GM12875 (cell line): ENCODE measurements around the gene SLCO2A1.

Experiments
- H3K4me3 ChIP-seq: one replicate; pipeline ENCODE4 v1.5.1; 2011; ENCODE audit warnings: low read depth, low read length, control low read depth
- TF ChIP-seq, protein P1 (sequence below): IDR thresholded peaks from 2 replicates; pipeline ENCODE4 v1.5.1; 2011; ENCODE audit warnings: low read depth, mild to moderate bottlenecking, control low read depth, inconsistent platforms, low read length, moderate library complexity, borderline replicate concordance; ENCODE audit not compliant: insufficient read depth

The SLCO2A1 gene

DNA sequence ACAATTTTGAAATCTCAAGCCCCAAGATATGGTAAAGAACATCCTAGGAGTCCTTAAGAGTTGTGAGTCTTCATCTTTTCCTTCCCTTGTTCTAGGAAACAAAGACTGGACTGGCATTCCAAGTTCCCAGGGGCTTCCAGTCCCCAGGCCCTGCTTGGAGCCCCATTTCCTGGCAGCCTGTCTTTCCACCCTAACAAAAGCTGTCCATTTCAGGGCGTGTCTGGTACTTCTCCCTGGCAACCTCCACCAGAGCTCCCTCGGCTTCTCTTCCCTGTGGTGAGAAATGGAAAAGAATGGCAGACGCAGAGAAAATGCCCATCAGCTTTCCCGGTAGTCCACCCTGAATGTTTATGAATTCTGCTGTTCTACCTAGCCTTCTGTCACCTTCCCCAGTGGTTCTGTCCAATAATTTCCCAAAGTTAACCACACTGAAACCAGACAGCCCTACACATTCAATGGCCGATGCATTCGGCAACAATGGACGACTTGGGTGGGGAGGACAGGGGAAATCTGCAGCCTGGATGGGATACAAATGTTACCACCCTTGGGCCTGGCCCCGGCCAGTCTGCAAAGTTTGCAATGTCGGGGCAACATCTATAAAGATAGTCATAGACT, 140.9 kb downstream of the SLCO2A1 start:
- TF ChIP-seq, protein P1, sequence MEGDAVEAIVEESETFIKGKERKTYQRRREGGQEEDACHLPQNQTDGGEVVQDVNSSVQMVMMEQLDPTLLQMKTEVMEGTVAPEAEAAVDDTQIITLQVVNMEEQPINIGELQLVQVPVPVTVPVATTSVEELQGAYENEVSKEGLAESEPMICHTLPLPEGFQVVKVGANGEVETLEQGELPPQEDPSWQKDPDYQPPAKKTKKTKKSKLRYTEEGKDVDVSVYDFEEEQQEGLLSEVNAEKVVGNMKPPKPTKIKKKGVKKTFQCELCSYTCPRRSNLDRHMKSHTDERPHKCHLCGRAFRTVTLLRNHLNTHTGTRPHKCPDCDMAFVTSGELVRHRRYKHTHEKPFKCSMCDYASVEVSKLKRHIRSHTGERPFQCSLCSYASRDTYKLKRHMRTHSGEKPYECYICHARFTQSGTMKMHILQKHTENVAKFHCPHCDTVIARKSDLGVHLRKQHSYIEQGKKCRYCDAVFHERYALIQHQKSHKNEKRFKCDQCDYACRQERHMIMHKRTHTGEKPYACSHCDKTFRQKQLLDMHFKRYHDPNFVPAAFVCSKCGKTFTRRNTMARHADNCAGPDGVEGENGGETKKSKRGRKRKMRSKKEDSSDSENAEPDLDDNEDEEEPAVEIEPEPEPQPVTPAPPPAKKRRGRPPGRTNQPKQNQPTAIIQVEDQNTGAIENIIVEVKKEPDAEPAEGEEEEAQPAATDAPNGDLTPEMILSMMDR: no peak
- H3K4me3 ChIP-seq: no peak overlapping the region

DNA sequence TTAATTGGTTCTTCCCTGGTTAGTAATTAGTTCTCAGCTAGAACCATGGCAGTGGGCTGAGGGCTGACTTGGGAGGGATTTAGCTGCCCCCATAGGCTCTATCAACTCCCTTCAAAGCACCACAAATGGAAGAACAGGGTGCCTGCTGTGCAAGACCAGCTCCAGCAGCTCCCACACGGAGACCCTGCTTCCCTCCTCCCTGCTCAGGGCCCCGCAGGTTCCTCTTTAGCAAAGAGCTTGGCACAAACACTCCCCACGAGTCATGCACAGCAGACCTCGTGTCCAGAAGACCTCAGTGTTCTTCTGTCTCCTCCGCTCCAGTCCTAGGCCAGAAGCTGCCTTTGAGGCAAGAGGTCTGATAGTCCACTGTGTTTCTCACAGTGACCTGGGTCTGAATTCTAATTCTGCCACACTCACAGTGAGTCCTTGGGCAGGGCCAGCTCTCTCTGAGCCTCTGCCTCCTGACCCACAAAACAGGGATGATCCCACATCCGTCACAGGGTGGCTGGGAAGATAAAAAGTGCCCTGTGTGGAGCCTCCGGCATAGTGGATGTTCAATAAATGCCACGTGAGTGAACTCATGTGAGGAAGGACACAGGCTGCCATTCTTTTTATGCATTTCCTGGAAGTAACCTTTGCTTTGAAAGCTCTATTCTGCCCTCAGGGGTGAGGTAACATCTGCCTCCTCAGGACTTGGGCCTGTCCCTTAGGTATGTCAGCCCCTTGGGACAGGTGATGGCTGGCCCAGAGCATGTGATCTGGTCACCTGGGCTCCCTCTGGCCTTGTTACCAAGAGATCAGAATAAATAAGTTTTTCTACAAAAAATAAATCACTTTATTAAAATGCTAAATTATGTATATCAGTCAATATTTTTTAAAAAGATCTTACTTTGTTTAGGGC, 141.7 kb downstream of the SLCO2A1 start:
- TF ChIP-seq, protein P1: no peak
- no peak overlapping the region for H3K4me3 ChIP-seq

DNA sequence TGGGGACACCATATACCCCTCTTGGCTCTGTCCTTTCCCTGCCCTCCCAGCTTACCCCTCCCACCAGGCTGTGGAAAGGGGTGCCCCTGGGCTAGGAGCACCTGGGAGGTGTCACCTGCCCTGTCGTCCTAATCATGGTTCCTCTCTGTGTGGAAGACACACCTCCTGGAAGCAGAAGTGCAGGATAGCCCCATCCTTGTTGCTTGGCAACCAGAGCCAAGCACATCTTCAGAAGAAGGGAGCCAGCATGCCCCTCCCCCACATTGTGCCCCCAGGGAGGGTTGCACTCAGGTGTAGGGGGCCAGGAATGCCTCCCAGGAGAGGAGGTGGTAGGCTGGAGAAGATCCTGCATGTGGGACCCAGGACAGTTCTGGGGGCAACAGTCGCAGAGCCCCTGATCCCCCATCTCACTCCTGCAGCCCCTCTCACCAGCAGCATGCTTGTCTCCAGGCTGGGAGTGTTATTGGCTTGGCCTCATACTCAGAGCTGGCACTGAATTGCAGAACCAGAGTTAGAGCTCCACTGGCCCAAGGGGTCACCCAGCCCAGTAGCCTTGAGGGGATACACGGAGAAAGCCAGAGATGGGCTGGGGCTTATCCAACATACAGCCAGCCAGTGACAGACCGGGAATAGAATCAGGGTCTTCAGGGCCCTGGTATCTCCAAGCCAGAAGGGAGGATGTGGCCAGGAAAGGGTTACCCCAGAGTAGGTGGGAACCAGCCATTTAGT, 142.5 kb downstream of the SLCO2A1 start:
- no peak overlapping the region for H3K4me3 ChIP-seq
- TF ChIP-seq, protein P1: no peak

DNA sequence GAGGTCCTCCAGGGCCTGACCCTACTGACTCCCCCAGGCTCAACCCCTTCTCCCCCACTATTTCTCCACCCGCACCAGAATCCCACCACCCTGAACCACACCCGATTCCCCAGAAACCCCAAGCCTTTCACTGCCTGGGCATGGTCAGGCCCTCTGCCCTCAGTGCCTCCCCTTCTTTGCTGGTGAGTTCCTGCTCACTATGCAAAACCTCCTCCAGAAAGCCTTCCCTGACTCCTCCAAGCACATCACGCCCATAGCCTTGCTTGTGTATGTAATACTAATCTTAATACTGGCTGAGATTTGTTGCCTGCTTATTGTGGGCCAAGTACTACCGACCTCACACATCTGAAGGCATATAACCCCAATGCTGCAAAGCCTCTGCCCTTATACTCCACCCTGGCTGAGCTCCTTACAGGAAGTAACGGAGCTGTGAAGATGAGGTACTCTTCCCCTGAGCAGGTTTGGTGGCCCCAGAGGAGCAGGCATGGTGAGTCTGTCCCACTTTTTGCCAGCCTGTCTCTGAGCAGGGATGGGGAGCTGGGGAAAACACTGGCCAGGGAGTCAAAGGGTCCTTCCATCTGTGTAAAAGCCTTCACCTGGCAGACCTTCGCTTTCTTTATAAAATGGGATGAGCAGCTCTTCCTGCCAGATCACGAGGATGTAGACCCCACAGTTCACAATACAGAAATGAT, 143.5 kb downstream of the SLCO2A1 start:
- TF ChIP-seq, protein P1: no peak
- H3K4me3 ChIP-seq: no peak overlapping the region

DNA sequence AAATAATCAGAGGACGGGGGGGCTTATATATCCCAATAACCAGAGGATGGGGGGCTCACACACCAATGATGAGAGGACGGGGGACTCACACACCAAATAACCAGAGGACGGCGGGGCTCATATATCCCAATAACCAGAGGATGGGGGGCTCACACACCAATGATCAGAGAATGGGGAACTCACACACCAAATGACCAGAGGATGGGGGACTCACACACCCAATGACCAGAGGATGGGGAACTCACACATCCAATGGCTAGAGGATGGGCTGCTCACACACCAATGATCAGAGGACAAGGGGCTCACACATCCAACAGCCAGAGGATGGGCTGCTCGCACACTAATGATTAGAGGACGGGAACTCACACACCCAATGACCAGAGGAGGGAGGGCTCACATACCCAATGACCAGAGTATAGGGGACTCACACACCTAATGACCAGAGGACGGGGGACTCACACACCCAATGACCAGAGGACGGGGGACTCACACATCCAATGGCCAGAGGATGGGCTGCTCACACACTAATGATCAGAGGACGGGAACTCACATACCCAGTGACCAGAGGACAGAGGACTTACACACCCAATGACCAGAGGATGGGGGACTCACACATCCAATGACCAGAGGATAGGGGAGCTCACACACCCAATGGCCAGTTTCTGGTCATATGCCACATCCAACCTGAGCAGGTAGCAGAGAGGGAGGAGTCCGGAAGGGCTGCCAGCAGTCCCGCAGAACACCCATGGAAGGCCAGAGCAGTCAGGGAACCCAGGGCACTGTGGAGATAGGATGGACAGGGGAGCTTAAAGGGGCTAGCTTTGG, 144.6 kb downstream of the SLCO2A1 start:
- TF ChIP-seq, protein P1: no peak
- H3K4me3 ChIP-seq: no peak overlapping the region

DNA sequence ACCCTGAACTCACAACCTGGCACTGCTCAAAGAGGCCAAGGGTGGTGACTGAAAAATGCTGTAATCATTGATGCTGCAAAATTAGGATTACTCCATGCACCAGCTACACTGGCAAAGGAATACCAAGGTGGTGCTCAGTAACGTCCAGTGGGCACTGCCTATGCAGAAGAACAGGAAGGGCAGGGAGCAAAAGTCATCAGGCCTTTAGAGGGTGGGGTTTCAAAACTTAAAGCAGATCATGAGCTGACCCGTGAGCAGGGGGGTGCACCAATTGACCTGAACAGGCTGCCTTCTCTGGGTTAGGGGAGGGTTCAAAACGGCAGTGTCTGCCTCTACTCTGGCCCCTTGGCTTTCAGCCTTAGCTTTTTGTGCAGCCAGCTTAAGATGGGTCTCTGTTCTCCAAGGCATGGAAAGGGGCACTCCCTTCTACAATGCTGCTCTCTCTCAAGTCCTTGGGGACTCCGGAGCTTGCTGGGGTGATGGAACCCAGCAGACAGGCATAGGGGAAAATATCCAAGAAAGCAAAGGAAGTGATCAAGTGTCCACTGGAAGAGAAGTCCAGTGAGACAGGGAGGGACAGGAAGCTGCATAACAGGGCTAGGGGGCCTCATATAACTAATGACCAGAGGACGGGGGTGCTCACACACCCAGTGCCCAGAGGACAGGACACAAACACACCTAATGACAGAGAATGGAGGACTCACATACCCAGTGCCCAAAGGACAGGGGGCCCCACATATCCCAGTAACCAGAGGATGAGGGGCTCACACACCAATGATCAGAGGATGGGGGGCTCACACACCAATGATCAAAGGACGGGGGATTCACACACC, 145.5 kb downstream of the SLCO2A1 start:
- TF ChIP-seq, protein P1: no peak
- no peak overlapping the region for H3K4me3 ChIP-seq
